SU-DHL-6 (cell line): ENCODE results near the gene TCEANC.

Source experiments
- H2AFZ ChIP-seq: fragments of 200-600 bp; sonication (generic); 2 replicates; pipeline ENCODE4 v1.6.1; 2014; ENCODE audit warnings: low read depth, mild to moderate bottlenecking, moderate library complexity, mixed read lengths, antibody characterized with exemption, low read length; ENCODE audit not compliant: severe bottlenecking
- H3F3A ChIP-seq: fragments of 200-600 bp; shearing (Covaris generic); 2 replicates; pipeline ENCODE4 v1.6.0; 2016; ENCODE audit warnings: antibody characterized with exemption, mild to moderate bottlenecking; ENCODE audit not compliant: insufficient read depth
- H3K27ac ChIP-seq: fragments of 200-600 bp; sonication (generic); 2 replicates; pipeline ENCODE4 v1.5.1; 2016; ENCODE audit warnings: low read depth, mild to moderate bottlenecking, low read length, moderate library complexity, mixed read lengths
- H3K27me3 ChIP-seq: fragments of 200-600 bp; sonication (generic), shearing (Covaris generic); 2 replicates; pipeline ENCODE4 v1.6.0; 2014; ENCODE audit warnings: mild to moderate bottlenecking, low read length
- H3K36me3 ChIP-seq: fragments of 200-600 bp; sonication (generic); 2 replicates; pipeline ENCODE4 v1.6.1; 2014; ENCODE audit warnings: mild to moderate bottlenecking, low read length, mixed read lengths
- H3K4me2 ChIP-seq: fragments of 300-600, 200-600 bp; shearing (Covaris generic), sonication (generic); 2 replicates; pipeline ENCODE4 v1.6.0; 2014; ENCODE audit warnings: low read length, low read depth, mild to moderate bottlenecking; ENCODE audit not compliant: poor library complexity, severe bottlenecking
- H3K4me3 ChIP-seq: fragments of 200-600 bp; sonication (generic); 2 replicates; pipeline ENCODE4 v1.5.1; 2014; ENCODE audit warnings: antibody characterized with exemption, low read length, mild to moderate bottlenecking, mixed read lengths; ENCODE audit not compliant: insufficient read depth, poor library complexity, severe bottlenecking
- H3K79me2 ChIP-seq: fragments of 200-600 bp; sonication (generic); 2 replicates; pipeline ENCODE4 v1.6.1; 2014; ENCODE audit warnings: mild to moderate bottlenecking, low read length, moderate library complexity; ENCODE audit not compliant: insufficient read depth
- H3K9ac ChIP-seq: fragments of 200-600 bp; sonication (generic); 2 replicates; pipeline ENCODE4 v1.7.0; 2014; ENCODE audit warnings: mild to moderate bottlenecking, low read length
- H3K9me2 ChIP-seq: fragments of 200-600 bp; sonication (generic); replicated peaks from 2 replicates; pipeline ENCODE4 v1.6.1; 2014; ENCODE audit warnings: low read length; ENCODE audit not compliant: insufficient read depth
- H3K9me3 ChIP-seq: fragments of 200-600 bp; sonication (generic); 2 replicates; pipeline ENCODE4 v1.6.1; 2014; ENCODE audit warnings: low read length, mixed read lengths; ENCODE audit not compliant: insufficient read depth
- H4K20me1 ChIP-seq: fragments of 200-600 bp; sonication (generic); 2 replicates; pipeline ENCODE4 v1.6.1; 2014; ENCODE audit warnings: low read depth, mild to moderate bottlenecking, antibody characterized with exemption, low read length, moderate library complexity, mixed read lengths
- CTCF ChIP-seq: fragments of 200-600 bp; sonication (generic); IDR thresholded peaks from one replicate; pipeline ENCODE4 v1.5.1; 2017; ENCODE audit warnings: antibody characterized with exemption, mild to moderate bottlenecking, low read length, moderate library complexity; ENCODE audit not compliant: insufficient read depth, poor library complexity, severe bottlenecking
- EZH2phosphoT487 ChIP-seq: fragments of 200-600 bp; sonication (generic), shearing (Covaris generic); conservative IDR thresholded peaks from 2 replicates; pipeline ENCODE4 v1.6.1; 2018; ENCODE audit warnings: mild to moderate bottlenecking, antibody characterized with exemption, low read length, moderate library complexity, mixed read lengths

TCEANC gene

GRCh38 chrX:13655674-13656073 lies 2.7 kb downstream of the TCEANC start:
- no peak for TF ChIP-seq CTCF
- no peak for TF ChIP-seq EZH2phosphoT487
- no peak overlapping the region for H3K9ac ChIP-seq
- no peak overlapping the region for H3K27ac ChIP-seq
- H4K20me1 ChIP-seq: no peaks in the 10 kb centered on the region
- no peak overlapping the region for H3K4me2 ChIP-seq
- H3K4me3 ChIP-seq: no peak overlapping the region
- H3K79me2 ChIP-seq: peaks cover 13% of the 10 kb centered on the region; the same call in 1 of the 2 replicates
- no peak overlapping the region for H2AFZ ChIP-seq
- H3K9me2 ChIP-seq: no peaks in the 10 kb centered on the region
- H3F3A ChIP-seq: no peaks in the 10 kb centered on the region
- 0 out of 2 replicates have a peak, but pooled peaks cover 4% of the 10 kb centered on the region for H3K36me3 ChIP-seq
- H3K9me3 ChIP-seq: no peaks in the 10 kb centered on the region
- H3K27me3 ChIP-seq: no peaks in the 10 kb centered on the region

DNA sequence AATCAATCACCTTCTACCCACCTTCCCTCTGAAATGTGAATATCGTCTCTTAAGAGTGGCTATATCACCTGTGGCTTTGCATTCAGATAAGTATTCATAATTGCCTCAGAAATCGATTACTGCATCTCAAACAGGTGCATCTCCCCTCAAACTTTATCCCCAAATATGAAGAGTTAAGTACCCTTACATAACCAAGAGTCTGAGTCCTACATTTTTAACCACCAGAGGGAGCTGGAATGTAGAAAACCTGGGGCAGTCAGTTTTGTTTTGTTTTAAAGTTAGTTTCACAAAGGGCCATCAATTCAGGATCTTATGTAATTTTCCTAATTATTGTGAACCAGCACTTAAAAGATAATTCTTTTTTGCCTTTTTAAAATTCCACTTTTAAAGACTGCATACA lies 5.7 kb downstream of the TCEANC start:
- Histone ChIP-seq H3K9me3 (no peaks in the 10 kb centered on the region), H3K4me2 (peak overlapping the region; percentile 54), H3K79me2 (peaks cover 12% of the 10 kb centered on the region; the same call in 1 of the 2 replicates), H3K36me3 (0 out of 2 replicates have a peak, but pooled peaks cover 4% of the 10 kb centered on the region), H3K27ac (peak overlapping the region; percentile 1; the same call in 1 of the 2 replicates), H3K9me2 (no peaks in the 10 kb centered on the region), H3K9ac (0 out of 2 replicates have a peak overlapping the region, but pooled peaks have one; percentile 12), H4K20me1 (no peaks in the 10 kb centered on the region), H3K27me3 (no peaks in the 10 kb centered on the region), H3F3A (no peaks in the 10 kb centered on the region), H2AFZ (peak overlapping the region; percentile 8), H3K4me3 (no peak overlapping the region)
- TF ChIP-seq CTCF: peak; percentile 30
- no peak for TF ChIP-seq EZH2phosphoT487

DNA sequence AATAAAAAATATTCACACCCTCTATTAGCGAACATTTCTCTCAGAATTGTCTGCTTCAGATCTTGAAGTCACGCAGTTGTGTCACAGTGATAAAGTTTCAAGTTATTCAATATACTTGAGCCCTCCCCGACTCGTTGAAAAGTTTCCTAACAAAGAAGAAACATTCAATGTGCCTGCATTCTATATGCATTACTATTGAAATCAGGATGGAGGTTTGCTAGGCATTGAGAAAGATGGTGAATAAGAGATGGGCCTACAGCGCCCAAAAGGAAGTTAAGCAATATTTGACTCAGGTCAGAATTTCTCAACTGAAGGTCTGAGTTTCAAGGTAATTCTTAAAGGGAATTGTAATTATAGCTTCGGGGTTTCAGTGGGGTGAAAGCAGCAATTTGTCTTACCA lies 6.1 kb downstream of the TCEANC start:
- Histone ChIP-seq H3K27ac (peak overlapping the region; percentile 1; the same call in 1 of the 2 replicates), H3F3A (no peaks in the 10 kb centered on the region), H3K27me3 (no peaks in the 10 kb centered on the region), H2AFZ (peak overlapping the region; percentile 8), H3K4me3 (no peak overlapping the region), H3K9me3 (no peaks in the 10 kb centered on the region), H3K9me2 (no peaks in the 10 kb centered on the region), H3K79me2 (peaks cover 7% of the 10 kb centered on the region; the same call in 1 of the 2 replicates), H3K9ac (0 out of 2 replicates have a peak overlapping the region, but pooled peaks have one; percentile 12), H4K20me1 (no peaks in the 10 kb centered on the region), H3K36me3 (0 out of 2 replicates have a peak, but pooled peaks cover 4% of the 10 kb centered on the region), H3K4me2 (peak overlapping the region; percentile 54)
- TF ChIP-seq EZH2phosphoT487 (no peak), CTCF (no peak)
